ENCODE results near the gene FRAT2. TPM values are rescaled to one million over a fixed set of nuclear protein-coding genes. Genes with fewer than 3 reads are reported as not detected.

Gene FRAT2
- total RNA-seq, 4 donors from 2014 or later: 8.4 to 32.9 (median 14.2) TPM

GRCh38 chr10:97341416-97341815 lies 6.9 kb upstream of the FRAT2 start:
- ATAC-seq (ENCODE audit: low FRiP score): no peak
- DNase-seq (ENCODE audit: low spot score): no peak
- TF ChIP-seq CTCF (IDR thresholded peaks at IDR 0.05): no peak

- TF ChIP-seq CTCF (IDR thresholded peaks at IDR 0.05): no peak
- DNase-seq (ENCODE audit: low spot score) (no peak), ATAC-seq (ENCODE audit: low FRiP score) (no peak)
These were observed 3.5 kb upstream of the FRAT2 start for GRCh38 chr10:97338041-97338440.

- no peak for TF ChIP-seq CTCF (IDR thresholded peaks at IDR 0.05)
- DNase-seq (ENCODE audit: low spot score): no peak
- ATAC-seq (ENCODE audit: low FRiP score): no peak
These were observed 2.7 kb upstream of the FRAT2 start for GRCh38 chr10:97336942-97337831.

GRCh38 chr10:97336446-97336845 lies 1.9 kb upstream of the FRAT2 start:
- DNase-seq (ENCODE audit: low spot score) (no peak), ATAC-seq (ENCODE audit: low FRiP score) (no peak)
- no peak for TF ChIP-seq CTCF (IDR thresholded peaks at IDR 0.05)

GRCh38 chr10:97336006-97336405 lies 1.5 kb upstream of the FRAT2 start:
- ATAC-seq (ENCODE audit: low FRiP score) (no peak), DNase-seq (ENCODE audit: low spot score) (no peak)
- TF ChIP-seq CTCF (IDR thresholded peaks at IDR 0.05): no peak

- TF ChIP-seq CTCF (IDR thresholded peaks at IDR 0.05): no peak
- no peak for DNase-seq (ENCODE audit: low spot score)
- ATAC-seq (ENCODE audit: low FRiP score): no peak
These were observed 675 bp upstream of the FRAT2 start for GRCh38 chr10:97335188-97335619.

All from omental fat pad (tissue), 4 donors.